Measurements from ENCODE around the gene SLC34A3.

DNA sequence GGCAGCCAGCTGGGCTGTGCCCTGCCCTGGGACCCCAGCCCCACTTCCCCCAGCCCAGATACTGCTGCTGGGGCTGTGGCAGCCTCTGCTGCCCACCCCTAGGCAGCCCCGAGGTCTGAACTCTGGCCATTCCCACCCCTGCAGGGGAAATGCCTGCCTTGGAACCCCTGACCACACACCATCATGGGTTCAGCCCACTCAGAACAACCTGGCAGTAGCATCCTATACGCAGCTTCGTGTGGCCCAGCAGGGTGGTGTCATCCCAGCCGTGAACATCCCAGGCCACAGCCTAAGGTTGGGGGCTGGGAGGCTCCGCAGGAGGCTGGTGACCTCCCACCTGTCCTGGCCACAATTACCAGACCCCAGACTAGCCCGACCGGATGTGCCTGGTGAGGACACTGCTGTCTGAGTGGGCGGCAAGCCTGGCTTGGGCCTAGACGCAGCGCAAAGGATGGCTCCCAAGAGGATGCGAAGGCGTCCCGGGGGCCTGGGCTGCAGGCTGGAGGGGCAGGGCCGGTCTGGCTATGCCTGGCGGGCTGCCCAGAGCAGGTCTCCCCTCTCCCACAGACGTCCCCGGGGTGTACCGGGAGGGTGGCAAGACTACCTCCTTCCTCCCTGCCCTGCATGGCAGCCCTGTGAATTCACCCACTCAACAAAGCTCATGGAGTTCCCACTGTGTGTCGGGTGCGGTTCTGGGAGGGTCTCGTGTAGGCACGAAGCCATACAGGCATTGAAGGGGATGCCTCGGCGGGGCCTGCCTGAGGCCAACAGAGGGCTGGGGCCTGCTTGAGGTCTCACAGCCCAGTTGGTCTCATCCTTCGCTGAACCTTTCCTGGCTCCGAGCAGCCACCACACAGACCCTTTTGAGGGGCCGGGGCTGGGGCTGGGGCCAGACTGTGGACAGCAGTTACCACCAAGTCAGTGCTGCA lies 1.5 kb upstream of the SLC34A3 start:
- no peak for TF ChIP-seq POLR2AphosphoS5 (IDR thresholded peaks at IDR 0.05)
- no peak for TF ChIP-seq CTCF (IDR thresholded peaks at IDR 0.05)
